Panc1 (cell line): ENCODE data around the gene RAD9B. TPM values are rescaled to one million over a fixed set of nuclear protein-coding genes. Genes with fewer than 3 reads are reported as not detected.
A peak's percentile ranks its signal among the peaks of the same experiment; 100 is the strongest.
"Not testable (repeated sequence)": the region's sequence is repeated elsewhere in the genome, so short reads cannot be mapped to it uniquely, and the experiment has no call there.

Source experiments
- ATAC-seq: fragments of 200-7000 bp; cut with Tn5 transposase; 2 replicates; pipeline ENCODE4 v1.9.1; 2020; ENCODE audit warnings: mild to moderate bottlenecking, moderate library complexity
- BruUV-seq: library from RNA; stranded (reverse); fragments of 400-500 nt; replicated peaks from 2 replicates; lab custom pipeline; 2021; lab: Mats Ljungman, UMichigan
- CTCF ChIA-PET: fragments of 300-600 bp; sonication (Branson Sonifier 250); formaldehyde crosslinking; loops from one replicate; lab custom pipeline; 2022; ENCODE audit warnings: antibody characterized with exemption; lab: Charles Lee
- POLR2A ChIA-PET: fragments of 300-600 bp; sonication (Branson Sonifier 250); formaldehyde crosslinking; loops from one replicate; lab custom pipeline; 2022; ENCODE audit warnings: antibody characterized with exemption; lab: Charles Lee
- DNase-seq: peaks from one replicate; pipeline ENCODE4 v3.0.0-alpha.2; 2010; ENCODE audit warnings: low read depth, low spot score
- H3K27ac ChIP-seq: 2 replicates; pipeline ENCODE4 v1.5.1; 2011; ENCODE audit warnings: mild to moderate bottlenecking, low read length, inconsistent platforms
- H3K27me3 ChIP-seq: fragments of 200-500 bp; sonication (Bioruptor generic); 2 replicates; pipeline ENCODE4 v1.6.0; 2014; ENCODE audit warnings: low read length, inconsistent platforms; ENCODE audit not compliant: control insufficient read depth, insufficient read depth
- H3K36me3 ChIP-seq: fragments of 200-500 bp; sonication (Bioruptor generic); 2 replicates; pipeline ENCODE4 v1.5.1; 2014; ENCODE audit warnings: inconsistent platforms, mild to moderate bottlenecking, low read length, moderate library complexity; ENCODE audit not compliant: control insufficient read depth, insufficient read depth
- H3K4me1 ChIP-seq: 2 replicates; pipeline ENCODE4 v1.5.1; 2011; ENCODE audit warnings: inconsistent platforms, mild to moderate bottlenecking, low read length, moderate library complexity; ENCODE audit not compliant: control insufficient read depth, insufficient read depth
- H3K4me3 ChIP-seq, 2 experiments: 2 replicates each; pipeline ENCODE4 v1.5.1; 2011 to 2012; ENCODE audit warnings: low read depth in 2 of 2, low read length in 2 of 2, mild to moderate bottlenecking in 2 of 2, inconsistent platforms in 1 of 2, moderate library complexity in 1 of 2
- H3K9me3 ChIP-seq: fragments of 200-500 bp; sonication (Bioruptor generic); 2 replicates; pipeline ENCODE4 v1.5.1; 2014; ENCODE audit warnings: low read depth, mild to moderate bottlenecking, inconsistent platforms, low read length, moderate library complexity; ENCODE audit not compliant: control insufficient read depth, insufficient read depth
- POLR2AphosphoS5 ChIP-seq: IDR thresholded peaks from 2 replicates; pipeline ENCODE4 v1.6.1; 2012; ENCODE audit warnings: mild to moderate bottlenecking, low read depth, low read length, moderate library complexity
- SIN3A ChIP-seq: IDR thresholded peaks from 2 replicates; pipeline ENCODE4 v1.6.1; 2012; ENCODE audit warnings: low read depth, mild to moderate bottlenecking, low read length, moderate library complexity, borderline replicate concordance; ENCODE audit not compliant: insufficient read depth
- TCF7L2 ChIP-seq: IDR thresholded peaks from 2 replicates; pipeline ENCODE4 v1.6.1; 2011; ENCODE audit warnings: mild to moderate bottlenecking, low read depth, low read length, inconsistent platforms
- in situ Hi-C: cut with HindIII; loops from 2 replicates; pipeline ENCODE4 v1.10.0; 2016; ENCODE audit warnings: low sequenced_read_pairs, low pct_unique_long_range_greater_than_20kb
- intact Hi-C: fragments of 100-400 bp; cut with micrococcal nuclease; formaldehyde crosslinking; loops from one replicate; pipeline ENCODE4 v1.10.0; 2022; ENCODE audit not compliant: unreplicated experiment
- total RNA-seq: library from RNA; stranded (reverse); gene quantifications from one replicate; pipeline ENCODE4 v1.2.1, GENCODE V29; 2021; ENCODE audit not compliant: unreplicated experiment
- TF ChIP-seq, protein P1 (sequence below), 2 experiments: IDR thresholded peaks; 2 replicates each; pipeline ENCODE4 v1.6.1; 2011 to 2012; ENCODE audit warnings: low read depth in 2 of 2, control low read depth in 1 of 2, low read length in 1 of 2, mild to moderate bottlenecking in 1 of 2, moderate library complexity in 1 of 2; ENCODE audit not compliant: insufficient read depth in 1 of 2
- TF ChIP-seq, protein P2 (sequence below): fragments of 450-650 bp; IDR thresholded peaks from 2 replicates; pipeline ENCODE4 v1.5.1; 2017; ENCODE audit warnings: mild to moderate bottlenecking

Gene RAD9B
- total RNA-seq, 1 experiment from 2014 or later, result 0.98 TPM

DNA sequence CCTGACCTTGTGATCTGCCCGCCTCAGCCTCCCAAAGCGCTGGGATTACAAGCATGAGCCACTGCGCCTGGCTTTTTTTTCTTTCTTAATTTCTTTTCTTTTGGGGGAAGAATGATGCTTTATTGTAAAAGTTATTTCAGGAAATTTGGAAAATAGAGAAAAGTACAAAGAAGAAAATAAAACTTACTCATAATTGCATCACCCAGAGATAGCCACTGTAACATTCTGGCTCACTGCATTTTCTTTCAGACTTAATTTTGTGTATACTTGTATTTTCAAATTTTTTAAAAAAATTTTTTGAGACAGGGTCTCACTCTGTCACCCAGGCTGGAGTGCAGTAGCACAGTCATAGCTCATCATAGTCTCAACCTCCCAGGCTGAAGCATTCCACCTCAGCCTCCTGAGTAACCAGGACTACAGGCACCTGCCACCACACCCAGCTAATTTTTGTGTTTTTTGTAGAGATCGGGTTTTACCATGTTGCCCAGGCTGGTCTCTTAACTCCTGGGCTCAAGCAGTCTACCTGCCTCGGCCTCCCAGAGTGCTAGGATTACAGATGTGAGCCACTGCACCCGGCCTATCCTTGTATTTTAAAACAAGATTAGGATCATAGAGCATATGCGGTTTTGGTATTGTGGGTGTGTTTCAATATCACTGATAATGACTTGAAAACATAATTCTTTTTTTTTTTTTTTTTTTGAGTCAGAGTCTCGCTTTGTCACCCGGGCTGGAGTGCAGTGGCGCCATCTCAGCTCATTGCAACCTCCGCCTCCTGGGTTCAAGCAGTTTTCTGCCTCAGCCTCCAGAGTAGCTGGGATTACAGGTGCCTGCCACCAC lies 19.0 kb downstream of the RAD9B start:
- DNase-seq, CTCF ChIA-PET, H3K9me3 ChIP-seq, H3K27me3 ChIP-seq, H3K27ac ChIP-seq, in situ Hi-C loops, POLR2A ChIA-PET, H3K4me3 ChIP-seq, H3K36me3 ChIP-seq, ATAC-seq, BruUV-seq, H3K4me1 ChIP-seq, intact Hi-C loops: not testable (repeated sequence)

DNA sequence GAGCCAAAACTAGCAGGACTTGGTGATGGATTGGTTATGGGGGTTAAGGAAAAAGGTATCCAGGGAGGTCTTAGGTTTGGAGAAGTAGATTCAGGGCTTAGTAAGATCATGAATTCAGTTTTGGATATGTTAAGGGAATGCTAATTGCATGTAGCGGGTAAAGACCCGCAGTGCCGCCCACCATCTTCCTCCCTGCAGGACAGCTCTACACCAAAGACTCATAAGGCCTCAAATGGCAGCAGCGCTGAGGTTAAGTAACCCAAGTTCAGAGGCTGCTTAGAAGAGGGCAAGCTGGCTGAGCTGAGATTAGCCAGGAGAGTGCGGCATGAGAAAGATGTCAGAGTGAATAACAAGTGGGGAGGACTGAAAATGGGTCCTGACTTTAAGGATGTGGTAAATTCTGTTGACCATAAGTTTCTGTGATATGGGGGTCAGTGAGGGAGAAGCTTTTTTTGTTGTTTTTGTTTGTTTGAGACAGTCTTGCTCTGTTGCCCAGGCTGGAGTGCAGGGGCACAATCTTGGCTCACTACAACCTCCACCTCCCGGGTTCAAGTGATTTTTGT lies 26.2 kb downstream of the RAD9B start:
- Histone ChIP-seq H3K27me3 (no peaks in the 10 kb centered on the region), H3K27ac (no peak overlapping the region), H3K9me3 (no peaks in the 10 kb centered on the region), H3K4me3 (no peak overlapping the region), H3K36me3 (no peaks in the 10 kb centered on the region), H3K4me1 (no peaks in the 10 kb centered on the region)
- in situ Hi-C loops (no loop called here), intact Hi-C loops (no loop called here)
- ChIA-PET POLR2A (interaction anchor here (0.5 kb wide), 1 partner anchor 19 kb away, joined by 7 read pairs; no protein-coding TSS in a partner anchor), CTCF (interaction anchor here (0.6 kb wide), 2 partner anchors 15 to 19 kb away, joined by 3 read pairs; no protein-coding TSS in a partner anchor)
- no TSS peak for BruUV-seq
- TF ChIP-seq POLR2AphosphoS5, result no peak
- TF ChIP-seq, protein P1, sequence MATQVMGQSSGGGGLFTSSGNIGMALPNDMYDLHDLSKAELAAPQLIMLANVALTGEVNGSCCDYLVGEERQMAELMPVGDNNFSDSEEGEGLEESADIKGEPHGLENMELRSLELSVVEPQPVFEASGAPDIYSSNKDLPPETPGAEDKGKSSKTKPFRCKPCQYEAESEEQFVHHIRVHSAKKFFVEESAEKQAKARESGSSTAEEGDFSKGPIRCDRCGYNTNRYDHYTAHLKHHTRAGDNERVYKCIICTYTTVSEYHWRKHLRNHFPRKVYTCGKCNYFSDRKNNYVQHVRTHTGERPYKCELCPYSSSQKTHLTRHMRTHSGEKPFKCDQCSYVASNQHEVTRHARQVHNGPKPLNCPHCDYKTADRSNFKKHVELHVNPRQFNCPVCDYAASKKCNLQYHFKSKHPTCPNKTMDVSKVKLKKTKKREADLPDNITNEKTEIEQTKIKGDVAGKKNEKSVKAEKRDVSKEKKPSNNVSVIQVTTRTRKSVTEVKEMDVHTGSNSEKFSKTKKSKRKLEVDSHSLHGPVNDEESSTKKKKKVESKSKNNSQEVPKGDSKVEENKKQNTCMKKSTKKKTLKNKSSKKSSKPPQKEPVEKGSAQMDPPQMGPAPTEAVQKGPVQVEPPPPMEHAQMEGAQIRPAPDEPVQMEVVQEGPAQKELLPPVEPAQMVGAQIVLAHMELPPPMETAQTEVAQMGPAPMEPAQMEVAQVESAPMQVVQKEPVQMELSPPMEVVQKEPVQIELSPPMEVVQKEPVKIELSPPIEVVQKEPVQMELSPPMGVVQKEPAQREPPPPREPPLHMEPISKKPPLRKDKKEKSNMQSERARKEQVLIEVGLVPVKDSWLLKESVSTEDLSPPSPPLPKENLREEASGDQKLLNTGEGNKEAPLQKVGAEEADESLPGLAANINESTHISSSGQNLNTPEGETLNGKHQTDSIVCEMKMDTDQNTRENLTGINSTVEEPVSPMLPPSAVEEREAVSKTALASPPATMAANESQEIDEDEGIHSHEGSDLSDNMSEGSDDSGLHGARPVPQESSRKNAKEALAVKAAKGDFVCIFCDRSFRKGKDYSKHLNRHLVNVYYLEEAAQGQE (IDR thresholded peaks at IDR 0.05; ENCODE audit: insufficient read depth in 1 of 2, low read depth in 2 of 2, low read length in 1 of 2), result no peak
- no peak for TF ChIP-seq TCF7L2
- no peak for TF ChIP-seq SIN3A
- TF ChIP-seq, protein P2, sequence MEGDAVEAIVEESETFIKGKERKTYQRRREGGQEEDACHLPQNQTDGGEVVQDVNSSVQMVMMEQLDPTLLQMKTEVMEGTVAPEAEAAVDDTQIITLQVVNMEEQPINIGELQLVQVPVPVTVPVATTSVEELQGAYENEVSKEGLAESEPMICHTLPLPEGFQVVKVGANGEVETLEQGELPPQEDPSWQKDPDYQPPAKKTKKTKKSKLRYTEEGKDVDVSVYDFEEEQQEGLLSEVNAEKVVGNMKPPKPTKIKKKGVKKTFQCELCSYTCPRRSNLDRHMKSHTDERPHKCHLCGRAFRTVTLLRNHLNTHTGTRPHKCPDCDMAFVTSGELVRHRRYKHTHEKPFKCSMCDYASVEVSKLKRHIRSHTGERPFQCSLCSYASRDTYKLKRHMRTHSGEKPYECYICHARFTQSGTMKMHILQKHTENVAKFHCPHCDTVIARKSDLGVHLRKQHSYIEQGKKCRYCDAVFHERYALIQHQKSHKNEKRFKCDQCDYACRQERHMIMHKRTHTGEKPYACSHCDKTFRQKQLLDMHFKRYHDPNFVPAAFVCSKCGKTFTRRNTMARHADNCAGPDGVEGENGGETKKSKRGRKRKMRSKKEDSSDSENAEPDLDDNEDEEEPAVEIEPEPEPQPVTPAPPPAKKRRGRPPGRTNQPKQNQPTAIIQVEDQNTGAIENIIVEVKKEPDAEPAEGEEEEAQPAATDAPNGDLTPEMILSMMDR, result no peak
- ATAC-seq (peak; percentile 70), DNase-seq (no peak)

DNA sequence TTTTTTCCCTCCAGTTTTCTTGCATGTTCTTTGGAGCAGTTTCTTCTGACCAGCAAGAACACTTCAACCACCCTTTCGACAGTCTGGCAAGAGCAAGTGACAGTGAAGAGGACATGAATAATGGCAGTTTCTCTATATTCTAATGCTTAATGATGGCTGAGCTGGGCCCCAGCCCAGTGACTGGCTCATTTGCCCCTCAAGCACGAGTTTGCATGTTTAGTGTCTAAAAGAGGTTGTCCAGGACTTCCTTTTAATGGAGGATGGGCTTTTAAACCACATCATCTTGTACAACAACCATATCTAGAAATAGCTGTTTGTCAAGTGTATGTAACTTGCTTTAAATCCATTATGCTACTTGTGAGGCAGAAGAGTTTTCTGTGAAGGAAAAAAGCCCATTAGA lies 28.4 kb downstream of the RAD9B start:
- no peak overlapping the region for H3K4me3 ChIP-seq
- no peak overlapping the region for H3K27ac ChIP-seq
- H3K9me3 ChIP-seq, result no peaks in the 10 kb centered on the region
- no peaks in the 10 kb centered on the region for H3K36me3 ChIP-seq
- in situ Hi-C loops (no loop called here), intact Hi-C loops (no loop called here)
- no TSS peak for BruUV-seq
- TF ChIP-seq SIN3A, result no peak
- no peak for TF ChIP-seq TCF7L2
- TF ChIP-seq, protein P1 (IDR thresholded peaks at IDR 0.05; ENCODE audit: insufficient read depth in 1 of 2, low read depth in 2 of 2, low read length in 1 of 2), result no peak
- no peak for TF ChIP-seq POLR2AphosphoS5
- no peaks in the 10 kb centered on the region for H3K4me1 ChIP-seq
- POLR2A ChIA-PET, result no interaction called here
- no peak for ATAC-seq
- H3K27me3 ChIP-seq, result no peaks in the 10 kb centered on the region
- DNase-seq, result no peak
- CTCF ChIA-PET, result no interaction called here
